Uterus (tissue), 4 donors: ENCODE results near the gene C9orf152. TPM values are rescaled to one million over a fixed set of nuclear protein-coding genes. Genes with fewer than 3 reads are reported as not detected.

Experiments
- DNase-seq, 2 donors: peaks; one replicate each; pipeline ENCODE4 v3.0.0-alpha.2; 2019 to 2020
- H3K27ac ChIP-seq, 2 donors: fragments of 200-600 bp; sonication (generic); 1 replicate in 1 of 2; 2 replicates in 1 of 2; pipeline ENCODE4 v1.5.1; 2016 to 2018
- H3K27me3 ChIP-seq, 2 donors: fragments of 200-600 bp; sonication (generic); one replicate each; pipeline ENCODE4 v1.5.1; 2018 to 2019; ENCODE audit warnings: control low read depth in 1 of 2
- H3K36me3 ChIP-seq, 2 donors: fragments of 200-600 bp; sonication (generic); one replicate each; pipeline ENCODE4 v1.5.1; 2019; ENCODE audit warnings: control low read depth in 1 of 2
- H3K4me1 ChIP-seq, 2 donors: fragments of 200-600 bp; sonication (generic); one replicate each; pipeline ENCODE4 v1.5.1; 2018 to 2019; ENCODE audit warnings: control low read depth in 1 of 2
- H3K4me3 ChIP-seq, 2 donors: fragments of 200-600 bp; sonication (generic); 1 replicate in 1 of 2; 2 replicates in 1 of 2; pipeline ENCODE4 v1.5.1; 2018 to 2019; ENCODE audit warnings: mild to moderate bottlenecking in 1 of 2
- H3K9me3 ChIP-seq, 2 donors: fragments of 200-600 bp; sonication (generic); one replicate each; pipeline ENCODE4 v1.5.1; 2019; ENCODE audit warnings: control low read depth in 1 of 2
- POLR2A ChIP-seq, 2 donors: fragments of 450-650 bp; IDR thresholded peaks; one replicate each; pipeline ENCODE4 v1.6.1; 2016; ENCODE audit warnings: antibody characterized with exemption in 2 of 2, mild to moderate bottlenecking in 1 of 2, moderate library complexity in 1 of 2
- intact Hi-C: fragments of 100-400 bp; cut with DNase I; formaldehyde crosslinking; loops from one replicate; pipeline ENCODE4 v1.15.1; 2023; ENCODE audit warnings: low total_unique reads
- total RNA-seq, 4 donors: library from RNA; depleted of rRNA in 3 of 4; stranded (reverse); fragments of >200 nt in 3 of 4; gene quantifications; one replicate each; pipeline versions ENCODE4 v1.1.0 to v1.2.4, GENCODE V29; 2014 to 2023
- TF ChIP-seq, protein P1 (sequence below), 4 experiments: fragments of 200-600 bp in 2 of 4; fragments of 450-650 bp in 2 of 4; sonication (generic) in 2 of 4; IDR thresholded peaks; one replicate each; pipeline ENCODE4 v1.5.1; 2016 to 2019; ENCODE audit warnings: antibody characterized with exemption in 4 of 4, mild to moderate bottlenecking in 2 of 4, moderate library complexity in 1 of 4
- donor health status: DM: yes; HTN: yes; CAD: no.

C9orf152 gene
- total RNA-seq, 4 donors from 2014 or later = 1.6 TPM; not detected in 3

DNA sequence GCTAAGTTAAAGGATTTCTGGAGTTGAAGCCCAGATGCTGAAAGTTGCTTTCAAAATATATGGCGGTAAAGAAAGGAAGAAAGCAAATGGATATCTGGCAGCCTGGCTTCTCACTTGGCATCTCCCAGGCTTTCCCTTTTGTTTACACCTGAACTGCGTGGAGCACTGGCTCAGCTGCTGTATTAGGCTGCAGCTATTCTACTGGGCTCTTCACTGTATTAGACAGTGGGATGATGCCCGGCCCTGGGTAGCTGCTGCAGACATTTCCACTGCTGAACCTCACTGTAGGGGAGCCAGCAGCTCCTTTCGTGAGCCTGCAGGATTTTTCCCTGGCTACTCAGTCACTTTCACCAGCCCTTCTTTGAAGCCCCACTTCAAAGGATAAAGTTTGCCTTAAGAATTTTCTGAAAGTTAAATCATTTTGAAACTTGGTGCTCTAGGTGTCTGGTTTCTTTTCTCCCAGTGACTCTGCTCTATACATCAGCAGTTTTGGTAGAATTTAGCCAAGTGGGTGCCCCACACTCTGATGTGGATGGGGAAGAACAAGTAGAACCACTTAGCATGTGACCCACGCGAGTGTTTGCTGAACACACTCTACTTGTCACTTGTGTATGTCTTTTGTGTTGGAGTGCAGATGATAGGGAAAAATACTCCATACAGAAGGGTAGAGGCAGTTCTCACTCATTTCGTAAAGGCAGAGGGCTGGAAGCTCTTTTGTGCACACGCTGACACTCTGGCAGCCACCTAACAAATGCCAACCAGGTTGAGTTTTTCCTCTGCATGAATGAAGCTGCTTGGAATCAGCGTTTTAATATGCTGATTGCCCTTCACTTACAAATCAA lies 49.9 kb downstream of the C9orf152 start:
- peak overlapping the region in 1 of 2 donors; percentile 32 for H3K27ac ChIP-seq
- no peak overlapping the region for H3K4me3 ChIP-seq
- H3K4me1 ChIP-seq = no peaks in the 10 kb centered on the region
- H3K9me3 ChIP-seq = no peaks in the 10 kb centered on the region
- H3K36me3 ChIP-seq = no peaks in the 10 kb centered on the region
- intact Hi-C loops = loop anchor here (5.0 kb wide), 1 partner anchor 256 kb away; no protein-coding TSS in a partner anchor
- TF ChIP-seq, protein P1, sequence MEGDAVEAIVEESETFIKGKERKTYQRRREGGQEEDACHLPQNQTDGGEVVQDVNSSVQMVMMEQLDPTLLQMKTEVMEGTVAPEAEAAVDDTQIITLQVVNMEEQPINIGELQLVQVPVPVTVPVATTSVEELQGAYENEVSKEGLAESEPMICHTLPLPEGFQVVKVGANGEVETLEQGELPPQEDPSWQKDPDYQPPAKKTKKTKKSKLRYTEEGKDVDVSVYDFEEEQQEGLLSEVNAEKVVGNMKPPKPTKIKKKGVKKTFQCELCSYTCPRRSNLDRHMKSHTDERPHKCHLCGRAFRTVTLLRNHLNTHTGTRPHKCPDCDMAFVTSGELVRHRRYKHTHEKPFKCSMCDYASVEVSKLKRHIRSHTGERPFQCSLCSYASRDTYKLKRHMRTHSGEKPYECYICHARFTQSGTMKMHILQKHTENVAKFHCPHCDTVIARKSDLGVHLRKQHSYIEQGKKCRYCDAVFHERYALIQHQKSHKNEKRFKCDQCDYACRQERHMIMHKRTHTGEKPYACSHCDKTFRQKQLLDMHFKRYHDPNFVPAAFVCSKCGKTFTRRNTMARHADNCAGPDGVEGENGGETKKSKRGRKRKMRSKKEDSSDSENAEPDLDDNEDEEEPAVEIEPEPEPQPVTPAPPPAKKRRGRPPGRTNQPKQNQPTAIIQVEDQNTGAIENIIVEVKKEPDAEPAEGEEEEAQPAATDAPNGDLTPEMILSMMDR (IDR thresholded peaks at IDR 0.05) = no peak
- no peak for TF ChIP-seq POLR2A (IDR thresholded peaks at IDR 0.05)
- no peaks in the 10 kb centered on the region for H3K27me3 ChIP-seq
- DNase-seq = no peak

- intact Hi-C loops = loop anchor here (5.0 kb wide), 1 partner anchor 255 kb away; no protein-coding TSS in a partner anchor
- Histone ChIP-seq H3K9me3 (no peaks in the 10 kb centered on the region), H3K36me3 (no peaks in the 10 kb centered on the region), H3K27ac (peak overlapping the region in 1 of 2 donors; percentile 32), H3K4me1 (peaks cover 0 to 7% of the 10 kb centered on the region in 2 donors), H3K4me3 (no peak overlapping the region), H3K27me3 (no peaks in the 10 kb centered on the region)
- no peak for TF ChIP-seq POLR2A (IDR thresholded peaks at IDR 0.05)
- TF ChIP-seq, protein P1 (IDR thresholded peaks at IDR 0.05) = no peak
- DNase-seq = no peak
Observed at GRCh38 chr9:110156902-110157301, 51.1 kb downstream of the C9orf152 start.

DNA sequence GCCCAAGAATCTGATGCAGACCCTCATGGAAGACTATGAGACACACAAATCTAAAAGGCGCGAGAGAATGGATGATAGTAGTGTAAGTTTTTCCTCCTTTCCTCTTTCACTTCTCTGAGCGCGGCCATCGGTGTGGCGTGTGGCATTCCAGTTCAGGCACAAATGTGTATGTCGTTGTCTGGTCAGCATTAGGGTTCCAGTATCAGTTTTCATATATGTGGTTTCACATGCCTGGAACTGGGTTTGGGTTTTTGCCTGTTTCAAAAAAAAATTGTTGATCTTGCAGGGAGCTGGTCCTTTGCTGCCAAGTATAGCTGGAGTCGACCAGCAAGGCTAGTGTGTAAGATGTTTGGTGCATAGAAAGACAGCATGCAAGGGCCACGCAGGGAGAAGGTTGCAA lies 51.5 kb downstream of the C9orf152 start:
- Histone ChIP-seq H3K27ac (no peak overlapping the region), H3K36me3 (no peaks in the 10 kb centered on the region), H3K4me3 (no peak overlapping the region), H3K9me3 (no peaks in the 10 kb centered on the region), H3K4me1 (peaks cover 0 to 7% of the 10 kb centered on the region in 2 donors), H3K27me3 (no peaks in the 10 kb centered on the region)
- intact Hi-C loops = loop anchor here (5.0 kb wide), 1 partner anchor 254 kb away; no protein-coding TSS in a partner anchor
- TF ChIP-seq, protein P1 (IDR thresholded peaks at IDR 0.05) = no peak
- no peak for TF ChIP-seq POLR2A (IDR thresholded peaks at IDR 0.05)
- DNase-seq = no peak

- Histone ChIP-seq H3K4me3 (no peak overlapping the region), H3K9me3 (no peaks in the 10 kb centered on the region), H3K36me3 (no peaks in the 10 kb centered on the region), H3K27me3 (no peaks in the 10 kb centered on the region), H3K4me1 (peaks cover 0 to 7% of the 10 kb centered on the region in 2 donors), H3K27ac (no peak overlapping the region)
- no peak for DNase-seq
- TF ChIP-seq POLR2A (IDR thresholded peaks at IDR 0.05) = no peak
- TF ChIP-seq, protein P1 (IDR thresholded peaks at IDR 0.05) = no peak
- intact Hi-C loops = loop anchor here (5.0 kb wide), 1 partner anchor 253 kb away; no protein-coding TSS in a partner anchor
Observed at GRCh38 chr9:110155751-110156150, 52.2 kb downstream of the C9orf152 start.

- Histone ChIP-seq H3K27me3 (no peaks in the 10 kb centered on the region), H3K27ac (no peak overlapping the region), H3K4me3 (no peak overlapping the region), H3K36me3 (no peaks in the 10 kb centered on the region), H3K4me1 (peaks cover 0 to 7% of the 10 kb centered on the region in 2 donors), H3K9me3 (no peaks in the 10 kb centered on the region)
- TF ChIP-seq, protein P1 (IDR thresholded peaks at IDR 0.05) = no peak
- TF ChIP-seq POLR2A (IDR thresholded peaks at IDR 0.05) = no peak
- intact Hi-C loops = no loop called here
- DNase-seq = no peak
Observed at GRCh38 chr9:110153431-110153830, 54.5 kb downstream of the C9orf152 start.
